GM18873 (cell line): Measurements from ENCODE around the gene TNFRSF8.

Experiments used
- ATAC-seq: cut with Tn5 transposase; IDR thresholded peaks from one replicate; pipeline ENCODE4 v1.9.1; 2021; ENCODE audit warnings: mild to moderate bottlenecking, moderate library complexity, moderate number of reproducible peaks; ENCODE audit not compliant: unreplicated experiment, low FRiP score

TNFRSF8 gene

DNA sequence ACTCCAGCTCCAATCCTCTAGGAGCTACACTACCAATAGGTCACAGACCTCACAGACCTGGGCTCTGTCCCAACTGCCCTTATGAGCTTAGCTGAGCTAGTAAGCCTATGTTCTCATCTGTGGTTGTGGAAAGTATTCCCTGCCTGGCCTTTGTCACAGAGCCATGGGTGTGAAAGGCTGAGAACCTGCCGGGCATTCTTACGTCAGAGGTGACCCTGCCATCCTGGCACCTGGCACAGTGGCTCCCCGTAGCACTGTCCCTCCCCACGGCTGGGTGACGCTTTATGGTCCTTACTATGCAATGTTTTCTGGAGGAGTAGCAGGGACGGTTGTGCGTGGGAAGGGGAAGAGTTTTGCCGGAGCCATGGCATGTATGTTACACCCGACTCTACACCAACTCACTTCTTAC lies 107.2 kb downstream of the TNFRSF8 start:
- ATAC-seq, result no peak

DNA sequence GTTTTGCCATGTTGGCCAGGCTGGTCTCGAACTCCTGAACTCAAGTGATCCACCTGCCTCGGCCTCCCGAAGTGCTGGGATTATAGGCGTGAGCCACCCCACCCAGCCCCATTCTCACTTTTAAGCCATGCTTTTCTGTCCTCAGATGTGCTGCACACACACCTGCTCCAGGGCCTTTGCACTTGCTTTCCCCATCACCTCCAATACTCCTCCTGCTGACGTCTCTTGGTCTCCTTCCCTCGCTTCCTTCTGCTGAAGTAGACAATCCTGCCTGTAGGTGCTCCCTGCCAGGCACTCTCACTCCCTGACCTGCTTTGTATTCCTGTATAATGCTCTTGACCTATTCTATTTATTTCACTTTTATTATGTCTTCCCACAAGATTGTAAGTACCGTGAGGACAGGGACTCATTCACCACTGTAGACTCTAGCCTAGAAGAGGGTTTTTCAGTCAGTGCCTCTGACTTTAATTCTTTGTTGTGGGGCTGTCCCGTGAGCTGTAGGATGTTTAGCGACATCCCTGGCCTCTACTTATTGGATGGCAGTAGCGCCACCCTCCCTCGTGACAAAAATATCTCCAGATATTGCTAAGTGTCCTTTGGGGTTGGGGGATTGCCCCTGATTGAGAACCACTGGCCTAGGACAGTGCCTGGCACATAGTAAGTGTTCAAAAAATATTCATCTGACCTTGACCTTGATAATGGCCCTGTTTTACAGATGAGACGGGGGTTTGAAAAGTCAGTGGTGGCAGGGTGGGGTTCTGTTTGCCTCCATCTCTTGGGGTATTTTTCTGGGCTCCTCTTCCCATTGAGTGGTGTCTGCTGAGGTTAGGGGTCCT lies 108.3 kb downstream of the TNFRSF8 start:
- ATAC-seq, result no peak

DNA sequence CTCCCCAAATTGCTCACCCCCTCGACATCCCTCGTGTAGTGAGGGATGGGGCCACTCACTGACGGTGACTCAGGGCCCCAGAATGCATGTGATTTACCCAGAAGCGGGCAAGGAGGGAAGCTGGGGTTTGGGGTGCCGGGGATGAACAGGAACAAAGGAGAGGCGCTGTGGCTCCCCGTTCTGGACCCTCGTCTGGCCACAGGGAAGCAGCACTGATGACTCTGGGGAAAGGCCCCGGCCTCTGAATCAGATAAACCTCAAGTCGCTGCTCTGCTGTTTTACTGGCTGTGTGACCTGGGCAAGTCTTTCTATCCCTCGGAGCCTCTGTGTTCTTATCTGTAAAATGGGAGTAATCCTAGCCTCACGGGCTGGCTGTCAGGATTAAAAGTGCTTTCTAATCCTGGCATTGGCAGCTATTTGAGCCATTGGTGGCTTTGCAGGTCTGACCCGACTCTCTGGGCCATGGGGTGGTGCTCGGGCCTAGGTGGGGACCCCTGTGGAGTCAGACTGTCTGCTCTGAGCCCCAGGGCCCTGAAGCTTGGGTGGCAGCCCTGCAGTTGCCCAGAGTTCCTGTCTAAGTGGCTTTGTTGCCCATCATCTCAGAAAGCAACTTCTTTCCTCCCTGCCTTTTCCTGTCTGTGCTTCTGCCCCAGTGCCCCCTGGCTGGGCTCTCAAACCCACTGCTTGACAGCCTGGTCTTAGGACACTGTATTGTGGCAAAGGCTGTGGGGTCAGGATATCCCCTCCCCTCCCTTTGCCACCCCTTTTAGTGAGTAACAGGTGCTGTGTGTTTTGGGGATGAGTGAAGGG lies 109.1 kb downstream of the TNFRSF8 start:
- ATAC-seq, result no peak

DNA sequence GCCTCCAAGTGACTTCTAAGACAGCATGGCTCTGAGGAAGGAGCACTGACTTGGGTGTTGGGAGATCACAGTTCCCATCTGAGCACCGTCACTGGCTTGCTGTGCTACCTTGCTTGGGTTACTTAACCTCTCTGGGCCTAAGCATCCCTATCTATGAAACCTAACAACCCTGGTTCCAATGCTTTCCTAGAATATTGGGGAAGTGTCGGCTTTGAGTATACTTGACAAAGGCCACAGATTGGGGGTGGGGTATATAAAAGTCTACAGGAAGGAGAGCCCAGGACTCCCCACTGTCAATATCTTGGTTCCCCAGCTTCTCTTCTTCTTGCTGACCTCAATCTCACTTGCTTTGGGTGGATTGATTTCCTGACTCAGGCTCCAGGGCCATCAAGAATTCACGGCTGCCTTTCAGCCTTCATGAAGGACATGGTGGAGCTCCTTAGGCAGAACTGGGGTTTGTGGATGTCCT lies 110.0 kb downstream of the TNFRSF8 start:
- ATAC-seq, result no peak

DNA sequence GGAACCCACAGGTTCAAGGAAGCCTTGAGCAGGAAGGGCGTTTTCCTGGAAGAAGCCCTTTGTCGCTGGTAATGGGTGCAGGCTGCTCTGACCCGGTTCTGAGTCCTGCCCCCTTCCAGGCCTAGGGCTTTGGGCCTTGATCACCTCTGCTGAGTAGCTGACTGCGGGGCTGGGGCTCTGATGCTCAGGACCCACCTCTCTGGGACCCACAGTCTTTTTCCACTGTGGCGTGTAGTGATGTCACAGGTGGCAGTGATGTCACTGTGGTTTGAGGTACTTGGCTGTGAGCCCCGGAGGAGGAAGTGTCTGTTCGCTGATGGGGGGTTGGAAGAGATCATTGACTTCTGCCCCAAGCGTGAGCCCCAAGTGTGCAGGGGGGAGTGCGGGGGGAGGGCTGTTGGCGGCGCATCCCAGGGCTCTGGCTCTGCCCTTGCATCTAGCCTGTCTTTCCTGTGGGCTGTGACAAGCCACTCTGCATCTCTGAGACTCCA lies 110.6 kb downstream of the TNFRSF8 start:
- no peak for ATAC-seq

DNA sequence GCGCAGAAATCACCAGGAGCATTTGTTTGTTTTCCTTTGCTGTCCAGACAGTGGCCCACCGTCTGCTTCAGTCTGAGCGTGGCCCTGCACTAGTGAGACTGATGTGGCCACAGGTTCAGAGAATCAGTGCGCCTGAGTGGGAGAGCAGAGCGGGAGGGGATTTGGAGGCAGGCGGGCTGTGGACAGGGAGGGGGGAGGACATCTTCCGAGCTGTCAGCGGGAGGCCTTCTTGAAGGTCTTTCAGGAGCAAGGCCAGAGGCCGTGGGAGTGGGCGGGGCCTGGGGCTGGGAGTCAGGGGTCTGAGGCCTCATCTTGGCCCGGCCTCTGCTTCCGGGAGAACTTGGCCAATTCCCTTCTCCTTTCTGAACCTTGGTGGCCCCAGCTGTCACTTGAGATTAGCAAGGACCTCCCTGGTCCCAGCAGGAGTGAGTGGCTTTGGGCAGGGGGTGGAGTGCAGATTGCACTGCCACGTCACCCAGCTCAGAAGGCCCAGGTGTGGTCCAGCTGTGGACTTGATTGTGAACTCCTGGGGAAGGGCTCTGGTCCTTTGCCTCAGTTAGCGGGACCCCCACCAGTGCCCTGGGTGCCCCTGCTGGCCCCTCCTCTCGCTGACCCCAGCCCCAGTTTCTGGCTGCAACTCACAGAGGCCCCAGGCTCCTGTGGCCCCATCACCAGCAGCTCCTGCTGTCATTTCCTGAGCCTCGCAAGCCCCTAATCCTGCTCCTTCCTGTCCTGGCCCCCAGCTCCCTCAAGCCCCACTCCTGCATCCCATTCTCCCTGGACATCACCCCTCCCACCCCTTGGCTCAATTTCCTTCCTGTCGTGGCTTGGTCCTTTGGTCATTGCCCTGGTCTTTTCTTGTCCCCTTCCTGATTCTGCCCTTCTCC lies 112.1 kb downstream of the TNFRSF8 start:
- ATAC-seq, result no peak

DNA sequence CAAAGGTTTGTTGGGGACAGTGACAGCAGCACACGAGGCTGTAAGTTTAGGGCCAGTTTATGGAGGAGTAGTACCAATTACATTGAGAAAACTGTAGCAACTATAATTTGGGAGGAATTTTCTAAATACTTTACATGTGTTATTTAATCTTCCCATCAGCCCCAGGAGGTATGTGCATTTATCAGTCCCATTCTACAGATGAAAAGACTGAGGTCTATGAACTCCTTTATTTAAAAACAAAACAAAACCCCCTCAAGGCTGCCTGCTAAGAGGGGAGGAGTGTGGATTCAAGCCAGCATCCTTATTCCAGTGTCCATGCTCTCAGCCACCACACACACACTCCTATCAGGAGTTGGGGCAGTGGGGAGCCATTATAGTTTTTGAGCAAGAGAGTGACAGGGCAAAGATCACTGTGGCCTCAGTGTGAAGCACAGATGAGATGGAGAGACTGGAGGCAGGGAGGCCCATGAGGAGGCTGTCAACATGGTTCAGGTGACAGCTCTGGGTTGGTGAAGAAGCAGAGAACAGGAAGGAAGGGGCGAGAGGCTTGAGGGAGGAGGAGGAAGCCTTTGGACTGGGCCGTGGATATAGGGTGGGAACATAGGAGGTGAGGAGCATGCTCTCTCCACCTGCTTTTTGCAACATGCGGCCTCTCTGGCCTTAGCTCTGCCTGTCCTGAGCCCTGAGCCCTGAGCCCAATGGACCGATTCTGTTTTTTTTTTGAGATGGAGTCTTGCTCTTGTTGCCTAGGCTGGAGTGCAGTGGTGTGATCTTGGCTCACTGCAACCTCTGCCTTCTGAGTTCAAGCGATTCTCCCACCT lies 113.4 kb downstream of the TNFRSF8 start:
- no peak for ATAC-seq

DNA sequence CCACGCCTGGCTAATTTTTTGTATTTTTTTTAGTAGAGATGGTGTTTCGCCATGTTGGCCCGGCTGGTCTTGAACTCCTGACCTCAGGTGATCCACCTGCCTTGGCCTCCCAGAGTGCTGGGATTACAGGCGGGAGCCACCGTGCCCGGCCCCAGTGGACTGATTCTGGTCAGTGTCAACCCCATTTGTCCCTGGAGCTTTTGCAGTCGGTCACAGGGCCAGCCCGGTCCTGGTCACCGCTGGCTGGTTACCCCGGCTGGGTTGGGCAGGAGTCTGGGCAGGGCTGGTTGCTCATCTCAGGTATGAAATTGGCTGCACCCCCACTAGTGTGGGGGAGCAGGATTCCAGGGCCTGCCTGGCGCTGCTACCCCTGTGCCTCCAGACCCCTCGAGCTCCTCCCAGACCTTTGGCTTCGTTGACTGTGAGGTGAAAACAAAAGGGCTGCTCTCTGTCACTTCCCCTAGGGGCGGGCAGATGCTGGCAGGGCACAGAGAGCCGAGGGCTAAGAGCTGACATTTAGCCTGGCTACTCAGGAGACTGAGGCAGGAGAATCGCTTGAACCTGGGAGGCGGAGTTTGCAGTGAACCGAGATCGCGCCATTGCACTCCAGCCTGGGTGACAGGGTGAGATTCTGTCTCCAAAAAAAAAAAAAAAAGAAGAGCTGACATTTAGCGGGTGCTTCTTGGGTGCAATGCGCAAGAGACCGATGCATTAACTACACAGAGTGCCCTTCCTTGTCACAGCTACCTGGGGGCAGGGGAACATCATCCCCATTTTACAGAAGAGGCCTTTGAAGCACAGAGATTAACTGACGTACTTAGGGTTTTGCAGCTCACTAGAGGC lies 114.3 kb downstream of the TNFRSF8 start:
- no peak for ATAC-seq

DNA sequence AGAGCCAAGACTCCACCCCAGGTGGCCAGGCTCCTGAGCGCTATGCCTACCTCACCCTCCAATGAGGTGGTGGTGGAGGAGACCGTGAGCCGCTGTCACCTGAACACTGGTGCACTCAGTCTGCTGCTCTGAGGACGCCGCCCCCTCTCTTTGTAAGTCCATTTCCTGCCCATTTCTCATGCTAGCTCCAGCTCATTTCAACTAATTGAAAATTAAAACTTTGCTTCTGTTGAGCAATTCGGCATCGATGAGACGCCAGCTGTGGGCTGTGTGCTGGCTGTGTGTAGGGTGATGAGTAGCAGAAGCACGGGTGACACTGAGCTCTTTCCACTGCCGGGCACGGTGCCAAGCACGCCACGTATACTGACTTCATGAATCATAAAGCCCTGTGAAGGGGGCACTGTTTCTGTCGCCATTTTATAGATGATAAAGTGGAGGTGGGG lies 114.9 kb downstream of the TNFRSF8 start:
- no peak for ATAC-seq

DNA sequence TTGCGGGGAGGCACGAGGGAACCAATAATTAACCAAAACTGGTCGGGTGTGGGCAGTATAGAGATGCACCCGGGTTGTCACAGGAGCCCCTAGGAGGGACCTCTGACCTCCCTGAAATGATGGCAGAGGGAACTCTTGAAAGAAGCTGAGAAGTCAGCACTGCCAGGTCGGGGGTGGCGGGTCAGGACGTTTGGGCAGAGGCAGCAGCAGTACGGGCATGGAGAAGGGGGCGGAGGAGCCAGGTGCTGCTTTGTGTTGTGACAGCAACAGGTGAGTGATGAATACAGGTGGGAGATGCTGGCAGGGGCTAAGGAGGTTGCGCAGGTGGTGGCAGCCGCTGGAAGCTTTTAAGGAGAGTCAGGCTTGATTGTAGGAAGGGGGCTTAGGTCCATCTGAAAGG lies 115.4 kb downstream of the TNFRSF8 start:
- no peak for ATAC-seq

DNA sequence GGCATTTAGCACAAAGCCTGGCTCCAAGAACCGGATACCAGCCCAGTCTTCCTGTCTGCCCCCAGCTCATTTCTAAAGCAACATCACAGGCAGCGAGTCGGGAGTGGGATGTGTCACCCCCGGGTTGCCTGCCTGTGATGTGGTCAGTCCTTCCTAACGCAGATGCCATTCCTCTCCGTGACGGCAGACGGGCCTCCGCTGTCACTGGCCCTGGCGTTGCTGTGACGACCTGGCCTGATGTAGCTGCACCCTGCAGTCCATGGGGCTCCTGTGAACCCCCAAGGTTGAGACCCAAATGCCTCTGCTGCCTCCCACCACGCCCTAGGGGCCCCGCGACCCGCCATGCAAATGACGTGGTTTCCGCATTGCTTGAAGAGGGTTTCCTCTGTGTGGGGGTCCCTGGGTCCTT lies 116.0 kb downstream of the TNFRSF8 start:
- ATAC-seq, result no peak

DNA sequence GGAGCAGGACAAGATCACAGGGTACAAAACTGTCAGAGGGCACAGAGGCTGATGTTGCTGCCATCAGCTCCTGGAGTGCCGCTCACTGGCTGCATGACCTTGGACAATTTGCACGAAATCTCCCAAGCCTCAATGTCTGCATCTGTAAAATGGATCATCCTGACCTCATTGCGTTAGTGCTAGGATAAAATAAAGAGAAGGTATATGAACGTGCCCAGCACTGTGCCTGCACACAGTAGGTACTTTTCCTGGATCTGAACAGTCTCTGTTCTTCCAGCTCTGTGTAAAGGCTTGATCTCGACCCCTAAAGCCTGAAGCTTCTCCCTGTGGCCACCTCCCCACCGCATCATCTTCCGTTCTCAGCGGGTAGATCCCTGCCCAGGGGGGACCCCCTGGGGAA lies 116.6 kb downstream of the TNFRSF8 start:
- ATAC-seq, result no peak

DNA sequence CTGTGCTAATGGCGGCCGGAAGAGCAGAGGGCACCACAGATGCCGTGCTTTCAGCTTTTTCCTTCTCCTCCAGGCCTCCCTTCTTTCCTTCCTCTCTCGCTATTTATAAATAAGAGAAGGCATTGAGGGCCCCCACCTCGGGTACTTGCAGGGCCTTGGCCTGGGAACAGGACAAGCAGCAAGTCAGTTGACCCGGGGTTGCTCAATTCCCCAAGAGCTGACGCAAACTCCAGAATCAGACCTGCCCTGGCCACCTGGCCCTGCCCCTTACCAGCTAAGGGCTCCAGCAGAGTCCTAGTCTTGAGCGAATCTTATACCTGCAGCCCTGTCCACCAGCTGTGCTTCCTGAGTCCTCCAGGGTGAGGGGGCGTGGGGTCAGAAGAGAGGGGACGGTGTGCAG lies 117.2 kb downstream of the TNFRSF8 start:
- no peak for ATAC-seq

DNA sequence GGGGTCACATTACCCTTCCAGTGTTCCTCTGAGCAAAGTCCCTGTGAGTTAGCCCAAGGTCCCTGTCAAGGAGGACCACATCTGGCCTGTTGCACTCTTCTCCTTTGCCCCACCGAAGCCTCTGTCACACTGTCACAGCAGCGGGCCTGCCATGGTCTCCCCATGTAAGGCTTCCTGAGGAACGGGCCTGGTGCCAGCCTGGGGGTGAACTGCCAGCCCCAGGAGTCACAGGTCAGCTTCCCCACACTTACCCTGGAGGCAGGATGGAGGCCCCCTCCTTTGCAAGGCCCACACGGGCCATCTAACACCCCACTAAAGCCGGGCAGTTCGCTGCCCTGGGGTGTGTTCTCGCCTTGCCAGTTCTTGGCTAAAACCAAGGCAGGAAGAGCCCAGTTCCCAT lies 117.8 kb downstream of the TNFRSF8 start:
- ATAC-seq, result no peak

DNA sequence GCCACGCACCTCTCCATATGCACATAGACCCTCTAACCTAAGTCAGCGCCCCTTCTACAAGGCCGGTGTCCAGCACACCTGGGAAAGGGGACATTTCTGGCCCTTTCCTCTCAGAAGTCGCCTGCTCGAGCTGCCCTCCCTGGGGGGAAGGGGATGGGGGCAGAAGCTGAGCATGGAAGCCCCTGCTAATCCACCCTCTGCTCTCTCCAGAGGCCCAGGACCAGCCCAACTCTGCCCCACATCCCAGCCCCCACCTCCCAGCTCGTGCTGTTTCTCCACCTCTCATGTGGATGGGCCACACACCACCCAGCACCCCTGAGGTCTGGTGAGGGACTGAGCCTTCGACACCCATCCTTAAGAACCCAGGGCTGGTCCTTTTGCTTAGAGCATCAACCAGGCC lies 118.5 kb downstream of the TNFRSF8 start:
- ATAC-seq, result no peak

DNA sequence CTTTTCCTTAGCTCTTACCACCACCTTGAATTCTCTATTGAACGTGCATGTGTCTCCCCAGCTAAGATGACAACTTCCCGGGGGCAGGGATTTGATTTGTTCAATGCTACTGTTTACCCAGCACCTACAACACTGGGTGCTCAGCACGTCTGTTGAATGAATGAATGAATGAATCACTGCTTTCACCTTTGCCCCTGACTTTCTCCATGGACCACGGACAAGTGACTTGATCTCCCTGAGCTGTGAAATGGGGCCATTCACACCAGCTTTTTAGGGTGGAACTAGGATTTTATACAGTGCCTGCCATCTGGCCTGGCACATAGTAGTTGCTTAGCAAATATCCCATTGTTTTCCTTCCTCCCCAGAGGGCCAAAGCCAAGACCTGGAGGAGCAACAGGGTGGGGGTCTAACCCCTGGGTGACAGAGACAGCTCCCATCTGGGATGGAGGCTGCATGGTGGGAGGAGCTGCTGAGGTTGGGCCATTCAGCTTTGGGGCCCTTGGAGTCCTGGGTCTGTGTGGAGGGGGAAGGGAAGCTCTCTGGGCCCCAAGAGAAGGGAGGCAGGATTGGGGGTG lies 119.4 kb downstream of the TNFRSF8 start:
- no peak for ATAC-seq

DNA sequence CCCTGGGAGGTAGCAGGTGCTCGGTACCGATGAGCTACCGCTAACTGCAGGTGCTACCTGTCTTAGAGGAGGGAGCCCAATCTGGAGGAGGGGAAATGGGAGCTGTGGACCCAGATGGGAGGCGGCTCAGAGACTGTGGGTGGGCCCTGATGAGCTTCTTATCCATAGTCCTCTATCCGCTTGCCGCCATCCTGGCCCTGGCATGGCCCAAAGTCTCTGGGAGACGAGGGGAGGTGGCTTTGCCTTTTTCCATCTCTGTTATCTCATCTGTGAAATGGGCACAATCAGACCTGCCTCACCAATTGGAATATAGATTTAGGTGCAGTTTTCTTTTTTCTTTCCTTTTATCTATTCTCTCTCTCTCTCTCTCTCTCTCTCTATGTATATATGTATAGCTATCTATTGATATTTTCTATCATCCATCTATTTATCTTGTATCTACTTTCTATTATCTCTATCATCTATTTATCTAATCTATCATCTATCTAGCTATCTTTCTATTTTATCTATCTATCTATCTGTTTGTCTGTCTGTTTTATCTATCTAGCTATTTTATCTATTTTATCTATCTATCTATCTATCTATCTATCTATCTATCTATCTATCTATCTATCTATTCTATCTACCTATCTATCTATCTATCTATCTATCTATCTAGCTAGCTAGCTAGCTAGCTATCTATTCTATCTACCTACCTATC lies 120.1 kb downstream of the TNFRSF8 start:
- no peak for ATAC-seq
